ENCODE data around the gene EEF1AKMT1.
"Not testable (repeated sequence)": the region's sequence is repeated elsewhere in the genome, so short reads cannot be mapped to it uniquely, and the experiment has no call there.

Gene EEF1AKMT1

DNA sequence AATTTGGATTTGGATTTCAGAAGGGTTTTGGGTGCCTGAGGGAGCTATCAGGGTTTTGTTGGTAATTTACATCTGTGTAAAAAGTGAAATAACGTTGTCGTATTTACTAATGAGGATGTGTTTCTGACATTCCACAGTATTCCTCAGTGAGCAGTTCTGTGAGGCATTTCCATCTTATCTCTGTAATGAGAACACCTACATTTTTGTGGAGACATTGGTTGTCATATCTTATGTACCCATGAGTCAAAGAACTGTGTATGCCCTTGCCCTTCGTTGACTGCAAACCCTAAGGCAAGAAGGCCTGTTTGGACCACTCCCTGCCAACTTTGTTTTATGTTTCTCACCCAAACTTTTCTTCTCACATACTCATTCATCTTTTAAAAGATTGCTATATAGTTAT lies 84.5 kb downstream of the EEF1AKMT1 start:
- no peak for DNase-seq

DNA sequence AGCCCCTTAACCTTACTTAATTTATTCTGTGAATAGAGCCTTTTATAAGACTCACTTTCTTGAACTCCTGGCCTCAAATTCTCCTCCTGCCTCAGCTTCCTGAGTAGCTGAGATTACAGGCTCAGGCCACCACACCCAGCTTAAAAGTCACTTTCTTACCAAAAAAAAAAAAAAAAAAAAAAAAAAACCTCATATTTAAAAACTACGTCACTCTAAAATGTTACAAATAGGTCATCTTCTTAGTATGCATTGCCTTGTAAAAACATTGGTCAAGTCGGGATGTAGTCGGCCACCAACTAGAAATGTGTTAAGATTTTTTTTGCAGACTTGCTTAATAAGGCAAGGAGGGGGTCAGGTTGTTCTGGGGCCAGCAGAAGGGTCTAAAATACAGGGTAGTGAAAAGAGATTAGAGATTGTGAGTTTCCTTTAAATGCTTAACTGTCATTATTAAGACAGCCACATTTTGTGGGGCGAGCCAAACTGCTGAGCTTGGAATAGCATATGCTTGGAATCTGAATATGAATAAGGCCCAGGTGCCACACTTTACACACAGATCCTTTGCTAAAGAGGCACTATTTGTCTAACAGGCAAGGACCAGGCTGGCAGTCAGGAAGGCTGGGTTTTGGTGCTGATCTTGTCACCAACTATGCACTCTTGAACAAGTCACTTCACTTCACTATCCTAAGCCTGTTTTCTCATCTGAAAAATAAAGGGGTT lies 86.7 kb downstream of the EEF1AKMT1 start:
- DNase-seq, result no peak

DNA sequence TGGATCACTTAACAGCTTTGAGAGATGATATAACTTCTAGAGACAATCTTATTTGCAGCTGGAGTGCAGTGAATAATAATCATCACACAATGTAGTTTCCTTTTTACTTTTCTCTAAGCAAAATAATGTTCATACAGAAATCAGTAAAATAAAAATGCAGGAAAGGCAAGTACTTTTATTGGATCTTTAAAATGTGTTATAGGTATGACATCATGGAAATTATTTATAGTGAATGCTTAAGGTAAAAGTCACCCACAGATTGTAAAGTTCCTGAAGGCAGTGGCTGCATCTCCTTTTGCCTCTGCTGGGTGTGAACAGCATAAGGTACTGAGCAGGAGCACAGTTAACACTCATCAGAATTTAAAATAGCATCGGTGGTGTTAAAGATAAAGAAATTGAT lies 87.6 kb downstream of the EEF1AKMT1 start:
- DNase-seq, result no peak

DNA sequence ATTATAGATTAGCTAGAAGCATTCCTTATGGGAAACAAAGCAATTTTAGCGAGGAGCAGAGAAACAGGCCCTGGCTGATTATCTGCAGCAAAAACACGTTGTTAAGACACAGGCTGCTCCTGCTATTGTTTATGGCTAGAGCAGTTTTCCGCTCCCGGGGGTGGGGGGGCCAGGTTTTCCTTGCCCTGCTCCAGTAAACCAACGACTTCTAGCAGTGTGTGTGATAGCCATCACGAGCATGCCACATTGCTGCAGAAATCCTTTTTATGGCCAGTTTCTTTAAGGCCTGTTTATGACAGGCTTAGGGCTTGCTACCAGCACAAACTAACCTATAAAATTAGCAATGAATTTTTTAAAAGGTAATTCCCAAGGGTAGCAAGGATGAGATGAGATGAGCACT lies 88.7 kb downstream of the EEF1AKMT1 start:
- no peak for DNase-seq

DNA sequence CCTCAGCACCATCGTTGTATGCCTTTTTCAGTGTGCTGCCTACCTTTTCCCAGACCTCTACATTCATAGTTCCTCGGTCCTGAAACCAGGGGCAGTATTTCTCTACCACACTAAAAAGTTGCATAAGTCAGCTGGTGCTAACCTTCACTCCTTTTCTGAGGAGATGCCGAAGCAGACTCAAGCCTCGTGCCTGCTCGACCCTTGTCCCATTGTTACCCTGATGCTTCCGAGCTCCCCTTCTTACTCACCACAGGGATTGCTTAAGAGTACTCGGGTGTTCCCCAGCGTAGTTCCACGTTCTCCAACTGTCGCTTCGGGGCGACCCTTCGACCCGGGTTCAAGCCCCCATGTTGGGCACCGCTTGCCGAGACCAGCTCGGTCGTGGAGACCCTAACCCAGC lies 89.2 kb downstream of the EEF1AKMT1 start:
- no peak for DNase-seq

DNA sequence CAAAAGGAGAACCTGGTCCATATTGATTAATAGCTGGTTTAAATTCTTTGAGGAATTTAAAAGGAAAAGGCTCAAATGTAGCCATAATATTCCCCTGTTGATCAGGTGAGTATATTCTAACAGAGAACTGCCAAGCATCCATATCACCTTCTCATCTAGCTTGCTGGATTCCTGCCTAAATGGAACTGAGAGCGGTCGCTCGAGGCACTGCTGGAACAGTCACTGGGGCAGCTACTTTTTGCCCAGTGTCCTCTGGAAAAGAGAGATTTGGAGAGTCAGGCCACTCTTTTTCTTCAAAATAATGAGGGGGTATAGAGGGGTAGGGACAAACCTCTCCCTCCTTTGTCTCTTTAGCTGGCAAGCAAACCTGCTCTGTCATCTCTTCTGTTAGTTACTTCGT lies 89.7 kb downstream of the EEF1AKMT1 start:
- no peak for DNase-seq

DNA sequence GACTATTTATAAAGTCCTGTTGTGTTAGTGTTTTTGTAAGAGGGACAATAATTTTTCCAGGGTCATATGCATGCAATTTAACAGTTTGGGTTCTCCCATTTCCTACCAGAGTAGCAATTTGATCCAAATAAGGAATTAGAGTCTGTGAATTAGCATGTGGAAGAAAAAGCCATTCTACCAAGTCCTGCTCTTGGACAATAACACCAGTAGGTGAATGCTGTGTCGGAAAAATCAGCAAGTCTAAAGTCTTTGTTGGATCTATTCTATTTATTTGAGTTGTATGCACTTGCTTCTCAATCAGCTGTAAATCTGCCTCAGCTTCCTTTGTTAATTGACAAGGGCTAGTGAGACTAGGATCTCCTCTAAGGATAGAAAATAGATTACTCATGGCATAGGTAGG lies 91.7 kb downstream of the EEF1AKMT1 start:
- no peak for DNase-seq

DNA sequence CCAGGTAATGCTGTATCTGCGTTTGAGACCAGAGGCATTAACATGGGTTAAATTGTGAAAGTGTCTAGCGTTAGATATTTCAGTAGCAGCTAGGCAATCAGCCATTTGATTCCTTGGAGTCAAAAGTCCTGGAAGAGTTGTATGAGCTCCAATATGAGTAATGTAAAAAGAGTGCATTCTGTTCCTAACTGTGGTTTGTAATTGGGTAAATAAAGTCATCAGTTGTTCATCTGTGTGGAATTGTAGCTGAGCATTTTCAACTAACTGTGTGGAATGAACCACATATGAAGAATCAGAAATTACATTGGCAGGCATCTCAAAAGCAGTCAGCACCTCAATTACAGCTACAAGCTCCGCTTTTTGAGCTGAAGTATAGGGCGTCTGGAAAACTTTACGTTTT lies 92.3 kb downstream of the EEF1AKMT1 start:
- DNase-seq, result not testable (repeated sequence)

DNA sequence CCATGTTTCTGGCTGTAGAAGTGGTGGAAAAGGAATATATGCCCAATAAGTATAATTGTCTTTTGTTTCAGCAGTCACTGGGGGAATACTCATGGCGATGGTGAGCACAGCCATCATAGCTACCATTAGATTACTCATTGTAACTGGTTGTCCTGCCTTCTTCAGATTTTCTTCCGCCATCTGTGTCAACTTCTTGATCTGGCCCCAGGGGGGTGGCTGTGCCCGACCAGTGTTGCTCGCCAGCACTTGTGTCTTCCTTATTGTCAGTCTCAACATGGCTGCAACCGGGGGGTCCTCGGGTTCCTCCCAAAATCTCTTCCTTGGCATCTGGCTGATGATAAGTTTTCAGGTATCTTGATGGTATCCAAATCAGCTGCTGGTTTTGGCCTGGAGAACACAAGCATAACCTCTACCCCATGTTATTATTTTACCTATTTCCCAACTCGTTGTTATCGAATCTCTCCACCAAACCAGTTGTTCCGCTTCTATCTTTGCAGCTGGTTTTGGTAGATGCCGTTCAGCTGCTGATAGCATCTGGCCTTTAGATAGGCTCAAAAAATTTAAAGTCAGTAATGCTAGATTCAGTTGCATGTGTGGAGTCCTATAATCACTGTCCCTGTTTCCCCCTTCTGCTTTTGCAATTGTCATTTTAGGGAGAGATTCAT lies 93.2 kb downstream of the EEF1AKMT1 start:
- DNase-seq, result no peak

DNA sequence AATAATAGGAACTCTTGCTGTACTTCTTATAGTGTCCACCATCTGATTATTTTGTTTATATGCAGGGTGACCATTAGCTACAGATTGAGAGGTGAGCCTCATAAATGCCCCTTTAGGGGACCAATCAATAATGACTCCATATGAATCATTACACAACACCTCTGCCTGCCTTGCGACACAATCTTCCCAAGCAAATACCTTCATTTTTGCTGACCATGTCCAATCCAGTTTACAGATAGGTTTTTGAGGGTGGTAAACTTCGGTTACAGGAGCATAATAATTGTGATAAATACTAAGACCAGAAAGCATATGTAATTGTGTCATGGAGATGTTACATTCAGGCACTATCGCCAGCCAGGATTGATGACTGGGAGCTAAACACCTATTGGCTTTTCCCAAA lies 93.9 kb downstream of the EEF1AKMT1 start:
- DNase-seq, result no peak

Data from activated naive CD4-positive, alpha-beta T cell treated with Interleukin-2 at 50 U/mL for 16 hours (primary cell).